ENCODE measurements around the gene UMPS.

DNA sequence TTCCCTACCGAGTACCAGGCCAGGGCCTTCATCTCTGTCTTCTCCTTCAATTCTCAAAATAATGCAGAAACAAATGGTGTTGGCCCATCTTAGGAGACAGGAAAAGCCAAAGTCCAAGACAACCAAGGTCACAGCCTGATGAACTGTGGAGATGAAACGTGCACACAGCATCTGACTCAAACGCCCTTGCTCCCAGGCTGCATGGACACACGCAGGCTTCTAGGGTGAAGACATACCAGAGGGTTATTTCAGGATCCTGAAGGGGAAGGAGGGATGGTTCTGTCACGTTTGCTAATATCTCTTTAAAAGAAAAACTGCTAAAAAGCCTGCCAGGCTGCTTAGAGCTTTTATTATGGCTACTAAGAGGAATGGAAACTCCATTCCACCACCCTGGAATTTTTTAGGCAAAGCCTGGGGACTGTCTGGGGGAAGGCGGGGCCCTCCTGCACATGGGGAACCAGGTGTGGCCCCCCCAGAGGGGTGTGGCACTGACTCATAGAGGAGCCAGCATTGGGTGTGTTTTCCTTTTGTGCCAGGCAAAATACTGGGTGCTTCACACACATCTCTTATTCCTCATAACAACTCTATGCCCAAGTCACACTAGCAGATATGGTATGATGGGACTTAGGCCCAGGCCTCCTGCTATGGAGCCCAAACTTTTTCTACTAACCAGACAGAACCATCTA is 62.9 kb downstream of the UMPS start:
- TF ChIP-seq ARNT (IDR thresholded peaks at IDR 0.05): no peak
- no peak for TF ChIP-seq FOXA1 (IDR thresholded peaks at IDR 0.05)
- TF ChIP-seq TARDBP (IDR thresholded peaks at IDR 0.05): no peak
- no peak for TF ChIP-seq FOXM1 (IDR thresholded peaks at IDR 0.05; ENCODE audit: borderline replicate concordance)
- no peak for TF ChIP-seq ZNF384 (IDR thresholded peaks at IDR 0.05)

Measured in HEK293T (cell line).